Dedifferentiated amniotic fluid mesenchymal stem cell (primary cell): ENCODE results near the gene CEPT1.
"Not testable (repeated sequence)": the region's sequence is repeated elsewhere in the genome, so short reads cannot be mapped to it uniquely, and the experiment has no call there.

ENCODE experiments used
- DNase-seq: peaks from one replicate; pipeline ENCODE4 v3.0.0-alpha.2; 2016; ENCODE audit errors: extremely low spot score

Gene CEPT1

GRCh38 chr1:111139956-111140679 lies at the start of gene CEPT1, which contains the start of gene DRAM2:
TSS of gene CEPT1 (plus strand) at chr1:111140223. CDS start at chr1:111147715, 7,492 bp downstream.
TSS of gene DRAM2 (minus strand) at chr1:111140093. CDS start at chr1:111131554, 8,539 bp downstream.
- peak; percentile 94 for DNase-seq

- not testable (repeated sequence) for DNase-seq
Observed at GRCh38 chr1:111095421-111095820, 44.6 kb upstream of the CEPT1 start.

GRCh38 chr1:111097356-111098099 lies 42.5 kb upstream of the CEPT1 start:
- no peak for DNase-seq

DNA sequence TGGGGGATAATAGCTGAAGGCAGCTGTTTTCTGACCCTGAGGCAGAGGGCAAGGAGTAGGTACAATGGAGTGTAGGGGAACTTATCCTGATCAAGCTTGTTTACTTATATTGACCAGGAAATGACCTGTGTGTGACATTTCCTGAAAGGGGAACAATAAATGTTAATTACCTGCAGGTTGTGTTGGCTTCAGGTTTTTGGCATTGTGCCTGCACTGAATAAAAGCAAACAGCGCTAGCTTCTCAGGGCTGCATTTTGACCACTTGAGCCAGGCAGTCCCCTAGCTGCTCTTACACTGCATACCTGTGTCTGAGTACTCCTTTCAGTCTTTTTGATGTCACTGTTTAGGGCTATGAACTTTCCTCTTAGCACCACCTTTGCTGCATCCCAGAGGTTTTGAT lies 40.7 kb upstream of the CEPT1 start:
- DNase-seq: no peak

DNA sequence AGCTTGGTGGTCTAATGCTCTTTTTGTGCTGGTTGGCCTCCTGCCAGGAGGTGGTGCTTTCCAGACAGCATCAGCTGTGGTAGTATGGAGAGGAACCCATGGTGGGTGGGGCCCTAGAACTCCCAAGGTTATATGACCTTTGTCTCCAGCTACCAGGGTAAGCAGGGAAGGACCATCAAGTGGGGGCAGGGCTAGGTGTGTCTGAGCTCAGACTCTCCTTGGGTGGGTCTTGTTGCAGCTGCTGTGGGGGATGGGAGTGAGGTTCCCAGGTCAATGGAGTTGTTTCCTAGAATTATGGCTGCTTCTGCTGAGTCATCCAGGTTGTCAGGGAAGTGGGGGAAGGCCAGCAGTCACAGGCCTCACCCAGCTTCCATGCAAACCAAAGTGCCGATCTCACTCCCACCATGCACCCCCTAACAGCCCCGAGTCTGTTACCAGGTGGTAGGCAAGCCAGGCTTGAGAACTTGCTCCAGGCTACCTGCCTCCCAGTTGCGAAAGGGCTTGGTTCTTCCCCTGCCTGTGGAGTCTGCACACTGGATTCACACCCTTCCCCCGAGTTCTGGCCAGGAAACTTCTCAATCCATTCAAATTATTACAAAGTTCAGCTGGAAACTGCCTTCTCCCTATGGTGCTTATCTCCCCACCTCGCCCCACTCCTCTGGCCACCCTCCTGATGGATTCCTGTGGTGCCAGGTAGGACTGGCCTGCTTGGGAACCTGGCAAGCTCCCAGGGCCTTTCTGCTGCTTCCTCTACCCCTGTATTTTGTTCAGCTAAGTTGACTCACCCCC lies 38.0 kb upstream of the CEPT1 start:
- DNase-seq: no peak

DNA sequence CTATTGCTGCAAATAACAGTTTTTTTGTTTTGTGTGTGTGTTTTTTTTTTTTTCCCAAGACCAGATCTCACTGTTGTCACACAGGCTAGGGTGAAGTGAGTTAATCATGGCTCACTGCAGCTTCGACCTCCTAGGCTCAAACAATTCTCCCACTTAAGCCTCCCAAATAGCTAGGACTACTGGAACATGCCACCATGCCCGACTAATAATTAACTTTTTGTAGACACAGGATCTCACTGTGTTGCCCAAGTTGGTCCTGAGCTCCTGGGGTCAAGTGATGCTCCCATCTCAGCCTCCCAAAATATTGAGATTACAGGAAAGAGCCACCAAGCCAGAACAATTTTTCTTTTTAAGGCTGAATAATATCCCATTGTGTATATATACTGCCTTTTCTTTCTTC lies 35.0 kb upstream of the CEPT1 start:
- no peak for DNase-seq

GRCh38 chr1:111110197-111110899 lies 29.7 kb upstream of the CEPT1 start:
- DNase-seq: no peak

DNA sequence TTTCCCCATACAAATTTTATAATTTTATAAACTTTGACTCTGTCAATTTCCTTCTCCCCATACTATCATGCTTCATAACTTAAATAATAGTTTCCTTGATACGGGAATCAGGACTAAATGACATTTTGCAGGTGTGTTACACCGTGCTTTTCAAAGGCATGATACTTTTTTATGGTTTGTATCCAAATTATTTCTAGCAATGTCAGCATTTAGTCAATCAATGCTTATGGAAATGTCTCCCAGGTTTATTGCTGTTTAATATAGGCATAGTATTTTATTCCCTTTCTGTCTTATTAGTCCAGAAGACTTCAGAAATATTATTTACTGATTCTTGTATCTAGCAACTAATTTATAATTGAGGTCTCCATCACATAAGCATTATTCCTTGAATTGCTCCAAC lies 23.5 kb upstream of the CEPT1 start:
- DNase-seq: no peak

DNA sequence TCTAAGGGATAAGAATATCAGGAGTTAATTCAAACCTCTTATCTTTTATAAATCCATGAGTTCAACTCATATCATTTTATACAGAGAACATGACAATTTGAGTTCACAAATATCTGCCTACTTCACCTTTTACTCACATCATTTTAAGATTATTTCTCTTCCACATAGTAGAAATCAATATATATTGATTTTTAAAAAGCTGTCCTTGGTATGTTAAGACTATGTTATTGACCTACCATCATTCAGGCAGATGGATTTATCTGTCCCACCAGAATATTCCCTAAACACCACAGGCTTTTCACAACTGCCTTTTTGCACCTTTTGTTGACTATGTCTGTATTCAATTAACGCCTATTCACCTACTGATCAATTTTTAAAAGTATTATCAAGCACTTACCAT lies 13.7 kb upstream of the CEPT1 start:
- no peak for DNase-seq

- DNase-seq: no peak
Observed at GRCh38 chr1:111127923-111128643, 11.9 kb upstream of the CEPT1 start.

- no peak for DNase-seq
Observed at GRCh38 chr1:111129376-111129775, 10.6 kb upstream of the CEPT1 start.

- no peak for DNase-seq
Observed at GRCh38 chr1:111131693-111132092, 8.3 kb upstream of the CEPT1 start.

GRCh38 chr1:111133866-111134265 lies 6.2 kb upstream of the CEPT1 start:
- no peak for DNase-seq

DNA sequence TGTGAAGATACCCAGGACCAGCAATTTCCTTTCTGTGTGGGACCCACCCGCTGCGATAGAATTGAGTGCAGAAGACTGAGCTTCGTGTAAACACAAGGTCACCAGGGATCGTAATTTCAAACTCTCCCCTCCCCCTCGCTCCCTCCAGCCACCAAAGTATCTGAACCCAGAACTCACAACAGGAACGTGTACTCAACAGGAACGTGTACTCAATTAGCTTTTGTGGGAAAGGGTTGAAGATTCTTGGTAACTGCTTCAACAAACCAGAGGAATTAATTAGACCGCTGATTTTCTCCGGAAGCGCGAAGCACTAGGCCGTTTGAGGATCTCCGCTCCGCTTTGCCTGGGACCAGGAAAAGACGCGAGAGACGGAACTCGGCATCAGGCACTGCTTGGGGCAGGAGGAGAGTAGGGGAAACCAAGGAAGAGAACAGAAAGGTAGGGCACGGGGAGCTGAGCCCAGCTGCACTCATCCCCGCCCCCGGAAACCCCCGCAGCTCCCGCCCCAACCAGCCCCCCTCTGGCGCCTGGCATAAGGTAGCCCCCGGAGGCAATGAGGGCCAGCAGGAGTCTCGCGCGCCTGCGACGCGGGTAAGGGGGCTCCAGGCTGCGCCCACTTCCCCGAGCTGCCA lies 583 bp upstream of the CEPT1 start:
- peak; percentile 49 for DNase-seq

DNA sequence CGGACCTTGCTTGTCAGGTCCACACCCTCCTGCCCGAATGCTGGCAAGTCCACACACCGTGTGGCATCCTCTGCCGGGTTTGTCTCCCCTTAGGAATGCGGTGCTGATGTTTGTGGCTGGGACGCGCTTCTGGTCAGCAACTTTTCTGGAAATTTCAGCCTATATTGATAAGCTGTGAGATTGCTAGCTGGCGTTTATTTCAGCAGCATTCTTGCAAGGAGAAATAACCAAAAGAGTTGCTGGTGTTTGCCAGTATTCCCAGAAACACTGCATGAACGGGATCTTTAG lies 601 bp downstream of the CEPT1 start:
- DNase-seq: peak; percentile 48

DNA sequence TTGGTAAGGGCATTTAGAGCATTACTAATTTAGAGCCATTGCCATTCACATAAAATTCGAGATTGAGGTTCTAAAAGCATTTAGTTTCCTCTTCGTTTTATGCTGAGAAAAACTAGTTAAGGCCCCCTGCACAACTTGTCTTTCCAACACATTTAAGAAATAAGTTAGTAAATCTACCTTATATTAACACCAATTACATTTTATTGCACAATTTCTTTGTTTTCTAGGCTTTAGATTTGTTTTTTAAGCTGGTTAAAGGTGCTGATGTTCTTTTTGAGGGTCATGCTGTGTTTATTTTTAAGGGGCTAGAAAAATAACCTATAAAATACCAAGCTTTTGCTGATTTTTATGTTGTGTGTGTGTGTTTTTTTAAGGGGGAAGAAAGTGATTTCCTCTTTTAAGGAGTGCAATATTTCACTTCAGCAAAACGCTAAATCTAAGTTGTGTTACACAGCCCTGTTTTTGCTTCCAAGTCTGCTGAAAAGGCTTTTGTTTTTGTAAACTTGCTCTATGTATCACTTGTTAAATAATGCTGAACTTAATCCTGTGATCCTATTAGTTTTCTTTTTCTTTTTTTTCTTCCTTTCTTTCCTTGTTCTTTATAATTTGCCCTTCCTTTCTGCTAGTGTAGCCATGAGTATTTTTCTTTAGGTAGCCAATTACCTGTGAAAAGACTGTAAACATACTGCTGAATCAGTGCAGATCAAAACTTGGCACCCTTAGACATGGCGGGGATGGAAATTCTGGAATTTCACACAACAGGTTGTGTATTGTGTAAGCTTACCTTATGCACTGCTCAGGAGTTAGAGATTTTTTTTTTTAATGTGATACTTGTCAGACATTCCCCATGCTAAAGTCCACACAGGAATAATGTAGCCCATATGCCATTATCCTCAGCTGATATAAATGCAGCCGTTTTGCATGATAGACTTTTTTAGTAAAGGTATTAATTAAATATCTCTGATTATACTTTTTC lies 1.5 kb downstream of the CEPT1 start:
- DNase-seq: no peak

- DNase-seq: no peak
Observed at GRCh38 chr1:111142356-111142975, 2.4 kb downstream of the CEPT1 start.

DNA sequence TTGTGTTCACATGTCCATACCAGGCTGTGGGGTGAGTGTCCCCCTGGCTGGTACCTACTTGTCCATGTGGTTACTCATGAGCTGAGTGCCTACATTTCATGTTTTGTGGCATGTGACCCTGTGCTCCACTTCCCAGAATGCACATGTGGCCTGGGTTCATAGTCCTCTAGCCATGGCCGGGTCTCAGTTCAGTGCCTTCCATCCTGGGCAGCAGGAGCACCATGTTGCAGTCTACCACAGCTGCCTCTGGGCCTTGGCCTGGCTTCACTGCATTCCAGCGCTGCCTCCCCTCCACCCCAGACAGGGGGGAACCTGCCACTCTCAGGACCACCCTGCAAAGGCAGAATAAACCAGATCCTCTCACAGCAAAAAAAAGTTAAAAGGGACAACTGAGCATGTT lies 5.5 kb downstream of the CEPT1 start:
- DNase-seq: no peak
